Activated CD4-positive, alpha-beta T cell treated with anti-CD3 and anti-CD28 coated beads, Interleukin-2, amount 10 ng/mL, durations not matched to agents 24 days and 14 days (primary cell): Measurements from ENCODE around the gene ATP2B1. TPM values are rescaled to one million over a fixed set of nuclear protein-coding genes. Genes with fewer than 3 reads are reported as not detected.
A peak's percentile ranks its signal among the peaks of the same experiment; 100 is the strongest.

Experiments used
- DNase-seq: peaks from one replicate; pipeline ENCODE4 v3.0.0; 2022
- H3K27ac Mint-ChIP-seq: one replicate; pipeline ENCODE4 v1.8.0; 2022; ENCODE audit warnings: mild to moderate bottlenecking, mixed read lengths
- H3K27me3 Mint-ChIP-seq: one replicate; pipeline ENCODE4 v1.8.0; 2022; ENCODE audit warnings: mixed read lengths
- H3K36me3 Mint-ChIP-seq: one replicate; pipeline ENCODE4 v1.8.0; 2022; ENCODE audit warnings: low read depth, mild to moderate bottlenecking, mixed read lengths
- H3K4me1 Mint-ChIP-seq: one replicate; pipeline ENCODE4 v1.8.0; 2021; ENCODE audit warnings: mixed read lengths
- H3K4me3 Mint-ChIP-seq: one replicate; pipeline ENCODE4 v1.8.0; 2022; ENCODE audit warnings: mild to moderate bottlenecking, moderate library complexity, mixed read lengths
- H3K9me3 Mint-ChIP-seq: one replicate; pipeline ENCODE4 v1.8.0; 2021; ENCODE audit warnings: mixed read lengths
- intact Hi-C: fragments of 100-400 bp; cut with micrococcal nuclease; formaldehyde crosslinking; loops from one replicate; pipeline ENCODE4 v1.15.1; 2023
- total RNA-seq: library from RNA; stranded (reverse); gene quantifications from 2 replicates; pipeline ENCODE4 v1.2.3, GENCODE V29; 2022

Gene ATP2B1
- total RNA-seq, 1 donor from 2014 or later, result 19.7 TPM

DNA sequence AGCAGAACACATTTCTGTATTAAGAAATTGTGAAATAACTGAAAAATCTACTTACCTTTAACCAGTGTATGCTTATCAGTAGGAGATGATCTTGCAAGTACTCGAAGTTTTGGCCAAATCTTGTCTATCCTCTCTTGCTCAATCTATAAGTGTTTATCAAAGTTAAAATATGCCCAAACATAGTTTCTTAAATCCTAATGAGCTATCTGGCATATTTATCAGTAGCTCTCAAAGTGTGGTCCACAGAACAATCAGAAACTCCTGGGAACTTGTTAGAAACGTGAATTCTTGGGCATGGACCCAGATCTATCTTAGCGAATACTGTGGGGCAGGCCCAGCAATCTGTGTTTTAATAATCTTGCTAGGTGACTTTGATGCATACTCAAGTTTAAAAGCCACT, 98.3 kb downstream of the ATP2B1 start:
- H3K36me3 Mint-ChIP-seq, result peaks cover 41% of the 10 kb centered on the region
- no peak overlapping the region for H3K4me3 Mint-ChIP-seq
- DNase-seq, result no peak
- H3K4me1 Mint-ChIP-seq, result no peaks in the 10 kb centered on the region
- no peaks in the 10 kb centered on the region for H3K27me3 Mint-ChIP-seq
- intact Hi-C loops, result no loop called here
- no peaks in the 10 kb centered on the region for H3K9me3 Mint-ChIP-seq
- H3K27ac Mint-ChIP-seq, result no peak overlapping the region

DNA sequence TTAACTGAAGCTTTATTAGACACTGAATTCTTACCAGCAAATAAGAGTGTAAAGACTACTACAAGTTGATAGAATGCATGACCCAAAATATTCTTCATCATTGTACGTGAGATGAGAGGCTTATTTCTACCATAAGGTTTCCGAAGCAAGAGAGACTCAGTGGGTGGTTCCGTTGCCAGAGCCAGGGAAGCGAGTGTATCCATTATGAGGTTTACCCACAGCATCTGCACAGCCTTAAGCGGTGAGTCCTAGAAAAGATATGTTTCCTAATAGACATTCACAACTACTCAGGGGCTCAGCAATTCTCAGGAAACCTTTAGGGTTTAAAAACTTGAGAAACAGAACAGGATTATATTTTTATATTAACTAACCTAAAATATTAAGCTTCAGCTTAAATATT, 105.0 kb downstream of the ATP2B1 start:
- Mint-ChIP-seq H3K27me3 (peaks cover 3% of the 10 kb centered on the region), H3K4me1 (peaks cover under 1% of the 10 kb centered on the region), H3K9me3 (no peaks in the 10 kb centered on the region), H3K36me3 (peaks cover 43% of the 10 kb centered on the region), H3K27ac (no peak overlapping the region), H3K4me3 (no peak overlapping the region)
- intact Hi-C loops, result no loop called here
- DNase-seq, result no peak

DNA sequence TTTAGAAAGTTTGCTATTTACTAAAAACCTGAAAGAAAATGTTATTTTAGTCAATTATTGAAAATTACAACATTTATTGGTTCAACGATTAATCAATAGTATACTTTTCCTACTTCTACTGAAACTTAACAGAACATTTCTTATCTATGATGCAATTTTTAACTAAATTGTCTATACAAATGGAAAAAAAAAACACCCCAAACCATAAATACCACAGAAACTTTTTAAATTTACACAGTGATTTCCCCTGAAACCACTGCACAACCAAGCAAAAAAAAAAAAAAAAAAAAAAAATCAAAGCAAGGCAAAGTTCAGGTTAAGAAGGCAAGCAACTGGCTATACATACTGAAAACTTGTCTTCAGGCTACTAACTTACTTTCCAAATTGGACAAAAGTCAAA, 110.9 kb downstream of the ATP2B1 start:
- Mint-ChIP-seq H3K27me3 (peaks cover 10% of the 10 kb centered on the region), H3K4me3 (no peak overlapping the region), H3K9me3 (no peaks in the 10 kb centered on the region), H3K27ac (peak overlapping the region; percentile 76), H3K4me1 (peaks cover 13% of the 10 kb centered on the region), H3K36me3 (peaks cover 37% of the 10 kb centered on the region)
- intact Hi-C loops, result loop anchor here (1.0 to 5.0 kb wide), 3 partner anchors 112 to 265 kb away; no protein-coding TSS in a partner anchor
- no peak for DNase-seq

DNA sequence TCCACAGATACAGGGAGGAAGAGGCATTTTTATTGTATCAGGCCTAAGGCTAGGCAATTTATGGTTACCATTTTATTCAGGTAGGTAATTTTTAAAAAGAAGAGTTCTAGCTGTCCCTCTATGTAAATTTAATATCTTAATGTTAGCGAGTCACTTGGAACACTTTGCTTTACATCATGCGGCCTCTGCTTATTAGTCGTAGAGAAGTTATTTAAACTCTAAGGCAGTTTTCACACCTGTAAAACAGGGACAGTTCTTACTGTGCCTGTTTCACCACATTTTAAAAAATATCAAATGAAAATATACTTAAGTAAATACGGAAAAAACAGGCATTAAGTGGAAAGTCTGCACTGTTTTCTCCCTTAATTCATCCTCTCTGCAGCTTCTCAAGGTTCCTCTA, 111.4 kb downstream of the ATP2B1 start:
- no peak overlapping the region for H3K27ac Mint-ChIP-seq
- peaks cover 10% of the 10 kb centered on the region for H3K27me3 Mint-ChIP-seq
- no peak overlapping the region for H3K4me3 Mint-ChIP-seq
- H3K4me1 Mint-ChIP-seq, result peaks cover 13% of the 10 kb centered on the region
- intact Hi-C loops, result loop anchor here (1.0 to 5.0 kb wide), 3 partner anchors 112 to 265 kb away; no protein-coding TSS in a partner anchor
- no peaks in the 10 kb centered on the region for H3K9me3 Mint-ChIP-seq
- H3K36me3 Mint-ChIP-seq, result peaks cover 34% of the 10 kb centered on the region
- no peak for DNase-seq

DNA sequence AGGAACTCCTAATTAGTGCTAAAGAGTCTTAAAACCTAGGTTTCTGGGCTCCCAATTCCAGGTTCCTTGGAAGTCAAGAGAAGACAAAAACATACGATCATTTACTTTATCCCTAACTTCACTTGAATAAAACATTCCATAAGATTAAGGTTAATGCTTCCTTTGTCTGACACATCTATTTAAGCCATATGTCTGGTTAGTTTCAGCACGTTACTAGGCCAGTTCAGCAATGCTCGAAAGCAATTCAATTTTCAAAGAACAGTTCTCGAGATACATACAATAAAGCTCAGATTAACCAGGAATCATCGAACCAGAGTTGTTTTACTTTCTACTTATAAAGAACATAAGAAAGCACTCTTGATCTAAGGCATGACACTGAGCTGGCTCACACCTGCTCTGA, 114.8 kb downstream of the ATP2B1 start:
- no peak for DNase-seq
- H3K27me3 Mint-ChIP-seq, result peaks cover 8% of the 10 kb centered on the region
- H3K9me3 Mint-ChIP-seq, result no peaks in the 10 kb centered on the region
- H3K4me3 Mint-ChIP-seq, result no peak overlapping the region
- H3K4me1 Mint-ChIP-seq, result peaks cover 13% of the 10 kb centered on the region
- intact Hi-C loops, result no loop called here
- peaks cover 41% of the 10 kb centered on the region for H3K36me3 Mint-ChIP-seq
- H3K27ac Mint-ChIP-seq, result no peak overlapping the region

DNA sequence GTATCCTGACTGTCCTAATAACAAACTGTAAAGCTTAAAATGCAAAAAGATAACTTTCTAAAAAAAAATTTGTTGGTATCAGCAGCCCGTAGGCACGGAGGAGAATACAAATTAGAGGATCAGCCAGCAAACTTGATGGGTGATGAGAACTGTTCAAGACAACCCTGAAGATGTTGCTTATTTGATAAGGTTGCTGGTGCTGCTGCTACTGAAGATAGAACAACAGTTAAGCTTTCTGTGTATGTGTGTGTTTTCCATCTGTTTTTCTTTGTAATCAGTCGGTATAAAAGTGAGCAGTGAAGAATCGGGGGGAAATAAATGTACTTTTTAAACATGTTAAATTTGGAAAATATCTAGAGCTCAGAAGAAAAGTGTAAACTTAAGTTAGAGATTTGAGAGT, 115.4 kb downstream of the ATP2B1 start:
- Mint-ChIP-seq H3K9me3 (no peaks in the 10 kb centered on the region), H3K4me1 (peaks cover 8% of the 10 kb centered on the region), H3K27me3 (peaks cover 4% of the 10 kb centered on the region), H3K4me3 (no peak overlapping the region), H3K36me3 (peaks cover 36% of the 10 kb centered on the region), H3K27ac (no peak overlapping the region)
- DNase-seq, result no peak
- intact Hi-C loops, result no loop called here

DNA sequence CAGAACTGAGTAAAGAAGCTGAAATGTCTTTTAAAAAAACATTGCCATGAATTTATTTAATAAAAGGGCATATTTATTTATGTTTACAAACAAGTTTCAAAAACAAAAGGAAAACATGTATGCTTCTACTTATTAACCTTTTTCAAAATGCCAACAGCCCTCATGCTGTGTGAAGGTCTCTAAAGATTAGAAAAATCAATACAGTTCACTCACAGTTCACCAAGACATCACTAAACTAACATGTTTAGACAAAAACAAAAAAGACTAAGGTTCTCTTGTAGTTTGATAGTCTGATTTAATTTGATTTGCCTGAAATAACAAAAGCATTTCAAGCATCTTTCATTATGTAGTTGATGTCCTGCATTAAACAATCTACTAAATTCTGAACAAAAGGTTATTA, 118.9 kb downstream of the ATP2B1 start:
- no peak overlapping the region for H3K27ac Mint-ChIP-seq
- intact Hi-C loops, result no loop called here
- H3K27me3 Mint-ChIP-seq, result peaks cover 1% of the 10 kb centered on the region
- H3K4me3 Mint-ChIP-seq, result no peak overlapping the region
- H3K36me3 Mint-ChIP-seq, result peaks cover 27% of the 10 kb centered on the region
- no peak for DNase-seq
- no peaks in the 10 kb centered on the region for H3K4me1 Mint-ChIP-seq
- no peaks in the 10 kb centered on the region for H3K9me3 Mint-ChIP-seq

DNA sequence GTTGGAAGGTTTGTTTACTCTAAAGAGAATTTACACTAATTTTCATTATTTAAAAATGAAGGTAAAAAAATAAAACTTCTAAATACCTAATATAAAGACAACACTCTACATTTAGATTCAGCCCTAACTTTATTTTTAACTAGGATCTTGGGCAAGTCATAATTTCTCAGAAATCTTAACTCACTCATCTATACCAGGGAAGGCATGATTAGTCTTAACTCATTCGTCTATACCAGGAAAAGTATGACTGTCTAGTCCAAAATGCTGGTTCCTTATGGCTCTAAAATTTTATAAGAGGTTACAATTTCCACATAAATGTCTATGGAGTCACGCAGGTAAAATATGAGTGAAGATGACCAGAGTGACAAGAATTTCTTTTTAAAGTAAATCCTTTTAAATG, 130.1 kb downstream of the ATP2B1 start:
- no peak for DNase-seq
- Mint-ChIP-seq H3K27ac (no peak overlapping the region), H3K36me3 (no peaks in the 10 kb centered on the region), H3K9me3 (no peaks in the 10 kb centered on the region), H3K4me1 (no peaks in the 10 kb centered on the region), H3K27me3 (no peaks in the 10 kb centered on the region), H3K4me3 (no peak overlapping the region)
- intact Hi-C loops, result no loop called here

DNA sequence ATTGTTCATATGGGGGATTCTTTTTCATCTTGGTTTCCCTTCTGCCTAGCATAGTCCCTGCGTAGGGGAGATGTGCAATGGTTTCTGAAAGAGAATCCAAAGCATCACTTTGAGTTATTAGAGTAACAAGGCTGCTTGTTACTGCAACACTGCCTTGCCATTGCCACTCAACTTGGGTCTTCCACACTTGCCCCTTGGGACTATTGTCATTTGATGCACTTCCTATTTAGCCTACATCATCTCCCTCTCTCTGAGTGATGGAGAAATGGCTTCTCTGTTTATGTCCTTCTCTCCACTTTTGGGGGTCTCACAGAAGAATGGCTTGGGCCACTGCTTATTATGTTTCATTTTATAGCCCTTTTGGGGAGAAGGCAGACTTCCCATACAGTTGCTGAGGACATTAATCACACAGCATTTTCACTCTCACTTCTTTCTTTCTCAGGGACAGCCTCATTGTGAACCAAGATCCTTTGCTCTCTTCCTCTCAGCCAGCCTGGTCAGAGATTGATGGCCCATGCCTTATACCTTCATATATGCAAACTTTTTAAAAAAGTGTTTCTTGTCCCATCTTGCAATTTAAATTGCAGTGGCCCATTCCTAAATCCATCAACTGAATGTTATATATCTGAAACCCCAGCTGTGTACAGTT, 131.9 kb downstream of the ATP2B1 start:
- intact Hi-C loops, result no loop called here
- Mint-ChIP-seq H3K27ac (no peak overlapping the region), H3K27me3 (no peaks in the 10 kb centered on the region), H3K36me3 (no peaks in the 10 kb centered on the region), H3K4me1 (no peaks in the 10 kb centered on the region), H3K4me3 (no peak overlapping the region), H3K9me3 (no peaks in the 10 kb centered on the region)
- peak; percentile 44 for DNase-seq

DNA sequence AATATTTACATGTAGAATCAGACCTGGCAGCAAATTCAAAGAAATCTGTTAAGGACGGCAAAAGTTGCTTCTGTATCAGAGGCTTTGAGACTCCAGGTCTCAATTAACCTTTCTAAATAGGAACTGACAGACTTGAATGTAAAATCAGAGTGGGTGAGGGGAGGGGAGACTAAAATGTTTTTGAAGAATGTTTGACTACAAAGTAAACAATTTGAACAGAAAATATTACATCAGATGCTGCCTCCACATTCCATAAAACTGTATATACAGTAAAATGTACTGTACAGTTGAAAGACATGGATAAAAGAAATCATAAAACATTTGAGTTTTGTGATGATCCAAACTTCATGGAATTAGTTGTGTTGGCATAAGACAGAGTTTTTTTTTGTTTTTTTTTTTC, 133.3 kb downstream of the ATP2B1 start:
- intact Hi-C loops, result no loop called here
- no peak for DNase-seq
- Mint-ChIP-seq H3K36me3 (no peaks in the 10 kb centered on the region), H3K27me3 (no peaks in the 10 kb centered on the region), H3K9me3 (no peaks in the 10 kb centered on the region), H3K27ac (no peak overlapping the region), H3K4me3 (no peak overlapping the region), H3K4me1 (no peaks in the 10 kb centered on the region)

DNA sequence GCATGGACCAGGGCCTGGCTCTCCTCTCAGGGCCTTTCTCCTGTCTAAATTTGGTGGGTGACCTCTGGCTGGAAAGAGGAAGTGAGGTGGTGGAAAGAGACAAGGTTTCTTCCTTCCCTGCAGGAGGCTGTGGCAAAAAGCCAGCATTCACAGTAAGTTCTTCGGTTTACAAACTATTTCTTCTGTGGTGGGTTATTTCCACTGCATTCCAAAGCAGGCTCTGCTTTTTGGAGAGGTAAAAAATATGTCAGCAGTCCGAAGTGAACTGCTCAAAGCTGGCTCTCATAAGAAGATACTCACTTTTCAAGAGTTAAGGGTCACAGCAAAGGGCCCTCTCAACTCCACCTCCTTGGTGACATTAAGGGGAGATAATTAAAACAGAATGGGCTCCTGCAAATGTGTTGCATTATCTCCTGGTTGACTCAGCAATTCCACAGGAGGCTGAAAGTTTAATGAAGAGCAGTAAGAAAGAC, 133.9 kb downstream of the ATP2B1 start:
- H3K4me3 Mint-ChIP-seq, result no peak overlapping the region
- no peak overlapping the region for H3K27ac Mint-ChIP-seq
- intact Hi-C loops, result no loop called here
- DNase-seq, result no peak
- H3K4me1 Mint-ChIP-seq, result no peaks in the 10 kb centered on the region
- no peaks in the 10 kb centered on the region for H3K9me3 Mint-ChIP-seq
- H3K27me3 Mint-ChIP-seq, result no peaks in the 10 kb centered on the region
- H3K36me3 Mint-ChIP-seq, result no peaks in the 10 kb centered on the region

DNA sequence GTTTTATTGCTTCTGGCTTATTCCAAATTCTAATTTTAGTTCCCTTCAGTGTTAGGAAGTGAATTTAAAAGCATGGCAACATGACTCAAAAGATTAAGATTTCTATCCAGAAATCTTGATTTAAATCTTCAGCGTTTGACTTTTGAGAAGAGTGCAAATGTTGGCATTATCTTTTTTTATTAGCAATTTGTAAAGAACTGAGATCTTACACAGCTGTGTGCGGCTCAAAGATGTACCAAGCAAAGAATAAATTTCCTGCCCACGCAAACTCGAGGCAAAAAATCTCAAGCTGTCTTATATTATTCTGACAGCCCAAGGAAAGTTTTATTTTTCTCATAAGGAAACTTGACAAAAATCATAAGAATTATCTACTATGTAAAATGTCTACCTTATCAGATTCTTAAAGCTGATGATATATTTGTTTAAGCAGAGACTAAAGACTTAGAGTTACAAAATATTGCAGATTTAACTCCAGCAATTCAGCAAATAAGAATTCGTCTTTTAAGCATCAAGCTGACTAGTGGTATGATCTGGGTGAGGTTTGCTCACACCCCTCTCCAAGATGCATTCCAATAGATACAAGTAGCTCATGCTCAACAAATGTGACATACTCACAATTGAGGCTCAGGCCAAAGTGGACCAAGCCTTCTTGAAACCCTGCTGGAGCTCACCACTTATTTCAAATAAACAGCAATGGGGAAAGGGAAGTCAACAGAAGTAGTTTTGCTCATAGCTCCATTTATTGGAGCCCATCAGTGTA, 135.4 kb downstream of the ATP2B1 start:
- H3K4me1 Mint-ChIP-seq, result no peaks in the 10 kb centered on the region
- no peaks in the 10 kb centered on the region for H3K9me3 Mint-ChIP-seq
- intact Hi-C loops, result no loop called here
- H3K27ac Mint-ChIP-seq, result no peak overlapping the region
- DNase-seq, result no peak
- H3K36me3 Mint-ChIP-seq, result no peaks in the 10 kb centered on the region
- H3K4me3 Mint-ChIP-seq, result no peak overlapping the region
- no peaks in the 10 kb centered on the region for H3K27me3 Mint-ChIP-seq

DNA sequence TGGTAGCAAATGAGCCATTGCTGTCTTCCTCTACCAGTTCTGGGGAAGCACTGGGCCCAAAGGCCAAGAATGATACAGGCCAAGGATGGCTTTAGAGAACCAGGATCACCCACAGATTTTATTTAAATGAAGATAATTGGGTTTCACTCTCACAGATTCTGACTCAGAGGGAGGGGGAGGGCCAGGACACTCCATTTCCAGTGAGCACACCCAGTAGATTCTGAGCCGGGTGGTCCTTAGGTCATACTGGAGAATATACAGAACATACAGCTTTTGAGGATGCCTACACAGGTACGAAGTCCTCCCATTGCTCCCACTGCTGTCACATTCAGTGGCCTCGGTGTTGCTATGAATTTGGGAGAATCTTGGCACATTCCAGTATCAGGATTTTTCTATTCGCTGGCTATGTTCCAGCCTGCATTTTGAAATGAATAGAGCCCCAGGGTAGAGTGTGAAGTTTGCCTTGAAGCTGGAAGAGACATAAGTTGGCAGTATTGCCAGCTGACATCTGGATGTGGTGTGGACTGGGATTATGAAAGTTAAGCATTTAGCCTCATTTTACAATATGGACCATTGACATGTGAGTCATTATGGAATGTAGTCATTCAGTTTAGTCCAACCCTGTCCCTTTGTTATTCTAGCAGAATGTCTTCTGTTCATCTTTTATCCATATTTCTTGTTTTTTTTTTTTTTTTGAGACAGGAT, 137.0 kb downstream of the ATP2B1 start:
- Mint-ChIP-seq H3K36me3 (no peaks in the 10 kb centered on the region), H3K9me3 (no peaks in the 10 kb centered on the region), H3K4me3 (no peak overlapping the region), H3K27me3 (no peaks in the 10 kb centered on the region), H3K27ac (no peak overlapping the region), H3K4me1 (peaks cover 5% of the 10 kb centered on the region)
- intact Hi-C loops, result no loop called here
- DNase-seq, result no peak

DNA sequence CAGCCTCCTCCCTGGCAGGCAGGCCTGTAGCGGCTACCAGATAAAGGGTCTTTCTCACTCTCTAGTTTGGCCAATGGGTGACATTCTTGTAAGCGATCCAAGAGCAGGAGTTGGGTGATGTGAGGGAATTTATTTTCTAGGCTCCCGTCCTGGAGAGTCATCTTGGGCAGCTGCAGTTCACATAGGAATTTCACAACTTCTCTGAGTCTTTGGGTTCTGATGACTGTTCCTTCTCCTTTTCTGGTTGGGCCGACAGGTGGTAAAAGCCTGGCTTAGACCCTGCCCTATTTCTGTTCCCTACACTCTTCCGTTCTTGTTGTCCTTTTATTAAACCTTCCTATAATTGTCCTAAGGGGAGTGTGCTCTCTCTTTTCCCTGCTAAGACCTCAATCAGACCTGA, 140.2 kb downstream of the ATP2B1 start:
- no peaks in the 10 kb centered on the region for H3K9me3 Mint-ChIP-seq
- H3K36me3 Mint-ChIP-seq, result no peaks in the 10 kb centered on the region
- no peak overlapping the region for H3K27ac Mint-ChIP-seq
- intact Hi-C loops, result no loop called here
- no peaks in the 10 kb centered on the region for H3K27me3 Mint-ChIP-seq
- DNase-seq, result no peak
- H3K4me1 Mint-ChIP-seq, result peaks cover 10% of the 10 kb centered on the region
- H3K4me3 Mint-ChIP-seq, result no peak overlapping the region
